ENCODE data around the gene PTN. TPM values are rescaled to one million over a fixed set of nuclear protein-coding genes. Genes with fewer than 3 reads are reported as not detected.

The PTN gene
- total and polyA plus RNA-seq, 9 of the 15 experiments (the other 6 are each of a cell fraction or from before 2014, with no cell fraction given), result not detected

DNA sequence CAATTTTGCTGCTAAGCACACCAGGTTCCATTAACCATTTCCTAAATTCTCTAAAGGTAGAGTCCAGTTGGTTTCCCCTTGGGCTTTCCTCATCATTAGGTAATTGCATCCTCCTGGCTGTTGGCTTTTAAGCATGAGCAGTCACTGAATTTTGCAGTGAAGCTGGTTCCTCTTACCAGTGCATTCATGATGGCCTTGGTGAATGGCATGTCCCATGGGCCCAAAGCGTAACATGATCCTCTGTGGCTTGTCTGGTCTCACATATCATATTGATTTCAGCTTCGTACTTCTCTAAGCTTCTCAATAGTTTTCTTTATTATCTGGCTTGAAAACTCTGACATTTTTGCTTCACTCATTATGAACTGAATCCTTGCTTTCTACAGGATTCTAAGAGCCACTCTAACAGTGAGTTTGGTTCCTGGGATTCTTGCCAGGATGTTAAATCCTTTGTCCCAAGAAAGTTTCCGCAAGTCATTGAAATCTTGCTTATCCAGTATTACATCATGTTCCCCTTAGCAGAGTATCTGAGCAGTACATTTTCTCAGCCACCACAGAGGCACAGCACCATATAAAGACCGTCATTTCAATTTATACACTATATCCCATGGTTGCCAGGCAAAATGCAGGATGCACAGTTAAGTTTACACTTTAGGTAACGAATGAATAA, 134.2 kb downstream of the PTN start (continued):
- no peak for TF ChIP-seq HEY1 (CRISPR knock-in tag; IDR thresholded peaks at IDR 0.05; ENCODE audit: borderline replicate concordance)
- no peak for TF ChIP-seq MAFF (IDR thresholded peaks at IDR 0.05; ENCODE audit: low read length)

DNA sequence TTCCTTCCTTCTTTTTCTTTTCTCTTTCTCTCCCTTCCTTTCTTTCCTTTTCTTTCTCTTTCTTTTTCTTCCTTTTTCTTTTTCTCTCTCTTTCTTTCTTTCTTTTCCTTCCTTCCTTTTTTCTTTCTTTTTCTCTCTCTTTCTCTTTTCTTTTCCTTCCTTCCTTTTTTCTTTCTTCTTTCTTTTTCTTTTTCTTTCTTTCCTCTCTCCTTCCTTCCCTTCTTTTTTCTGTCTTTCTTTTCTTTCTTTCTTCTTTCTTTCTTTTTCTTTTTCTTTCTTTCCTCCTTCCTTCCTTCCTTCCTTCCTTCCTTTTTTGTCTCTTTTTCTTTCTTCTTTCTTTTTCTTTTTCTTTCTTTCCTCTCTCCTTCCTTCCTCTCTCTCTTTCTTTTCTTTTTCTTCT, 136.8 kb downstream of the PTN start:
- no peaks in the 10 kb centered on the region for H4K20me1 ChIP-seq (replicated peaks; ENCODE audit: control insufficient read depth, insufficient read depth, low read length)
- no peaks in the 10 kb centered on the region for H3K79me2 ChIP-seq (ENCODE audit: control insufficient read depth, insufficient read depth, low read length)
- TF ChIP-seq HNRNPL (IDR thresholded peaks at IDR 0.05; ENCODE audit: low read depth, low read length) (no peak), NEUROD1 (IDR thresholded peaks at IDR 0.05; ENCODE audit: borderline replicate concordance, low read depth, low read length, partially characterized antibody) (no peak), CREM (IDR thresholded peaks at IDR 0.05; ENCODE audit: low read depth) (no peak)
- TF ChIP-seq, protein P1, sequence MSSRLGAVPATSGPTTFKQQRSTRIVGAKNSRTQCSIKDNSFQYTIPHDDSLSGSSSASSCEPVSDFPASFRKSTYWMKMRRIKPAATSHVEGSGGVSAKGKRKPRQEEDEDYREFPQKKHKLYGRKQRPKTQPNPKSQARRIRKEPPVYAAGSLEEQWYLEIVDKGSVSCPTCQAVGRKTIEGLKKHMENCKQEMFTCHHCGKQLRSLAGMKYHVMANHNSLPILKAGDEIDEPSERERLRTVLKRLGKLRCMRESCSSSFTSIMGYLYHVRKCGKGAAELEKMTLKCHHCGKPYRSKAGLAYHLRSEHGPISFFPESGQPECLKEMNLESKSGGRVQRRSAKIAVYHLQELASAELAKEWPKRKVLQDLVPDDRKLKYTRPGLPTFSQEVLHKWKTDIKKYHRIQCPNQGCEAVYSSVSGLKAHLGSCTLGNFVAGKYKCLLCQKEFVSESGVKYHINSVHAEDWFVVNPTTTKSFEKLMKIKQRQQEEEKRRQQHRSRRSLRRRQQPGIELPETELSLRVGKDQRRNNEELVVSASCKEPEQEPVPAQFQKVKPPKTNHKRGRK (tag; IDR thresholded peaks at IDR 0.05), result peak; percentile 92
- H2AFZ ChIP-seq (ENCODE audit: low read depth, low read length), result no peak overlapping the region
- no peaks in the 10 kb centered on the region for H3K27me3 ChIP-seq (ENCODE audit: control insufficient read depth in 2 of 2, insufficient read depth in 2 of 2, low read length in 2 of 2)
- H3K4me3 ChIP-seq, result no peak overlapping the region
- no TSS peak for BruUV-seq (replicated peaks)
- no peak overlapping the region for H3K4me2 ChIP-seq (ENCODE audit: insufficient read depth, low read length)
- ChIA-PET POLR2A (no interaction called here), CTCF (ENCODE audit: low intra/inter-chr PET ratio) (no interaction called here)
- no peaks in the 10 kb centered on the region for H3K9me1 ChIP-seq (ENCODE audit: control insufficient read depth, insufficient read depth, low read length)
- H3K9me3 ChIP-seq (replicated peaks; ENCODE audit: control insufficient read depth, insufficient read depth, low read depth, low read length), result peaks cover 2% of the 10 kb centered on the region
- no peak for DNase-seq (ENCODE audit: extremely low read depth in 1 of 4, low spot score in 3 of 4)
- no peak for ATAC-seq
- intact Hi-C loops (cut with micrococcal nuclease) (no loop called here), in situ Hi-C loops (cut with MboI) (no loop called here)
- no peaks in the 10 kb centered on the region for H3K4me1 ChIP-seq (replicated peaks in 1 of 2; ENCODE audit: control insufficient read depth in 2 of 2, insufficient read depth in 2 of 2, low read length in 2 of 2)
- H3K36me3 ChIP-seq (ENCODE audit: control insufficient read depth, insufficient read depth, low read length), result no peaks in the 10 kb centered on the region
- no peak for FAIRE-seq
- no peak overlapping the region for H3K27ac ChIP-seq (ENCODE audit: extremely low read depth, low read depth, low read length)
- H3K9ac ChIP-seq (ENCODE audit: insufficient read depth in 1 of 2, low read depth in 2 of 2, low read length in 2 of 2), result no peak overlapping the region
